NCI-H1417 treated with DMSO at 0.1 percent for 48 hours (cell line): ENCODE data around the gene ACSL3.
"Not testable (repeated sequence)": the region's sequence is repeated elsewhere in the genome, so short reads cannot be mapped to it uniquely, and the experiment has no call there.

Experiments used
- DNase-seq: peaks from one replicate; lab custom pipeline; 2025; lab: John Stamatoyannopoulos, UW

ACSL3 gene

GRCh38 chr2:222978850-222979249 lies 118.0 kb downstream of the ACSL3 start:
- DNase-seq: no peak

GRCh38 chr2:222979484-222979883 lies 118.6 kb downstream of the ACSL3 start:
- no peak for DNase-seq

GRCh38 chr2:222982010-222982908 lies 121.4 kb downstream of the ACSL3 start:
- DNase-seq: peak; percentile 22

- no peak for DNase-seq
These were observed 122.1 kb downstream of the ACSL3 start for GRCh38 chr2:222982909-222983265.

GRCh38 chr2:222984908-222985307 lies 124.1 kb downstream of the ACSL3 start:
- DNase-seq: no peak

GRCh38 chr2:222989431-222989830 lies 128.6 kb downstream of the ACSL3 start:
- DNase-seq: no peak

- not testable (repeated sequence) for DNase-seq
These were observed 129.4 kb downstream of the ACSL3 start for GRCh38 chr2:222990206-222990605.

GRCh38 chr2:222992137-222992536 lies 131.3 kb downstream of the ACSL3 start:
- no peak for DNase-seq
